CD4-positive, alpha-beta memory T cell (primary cell): Measurements from ENCODE around the gene SUPT6H. TPM values are rescaled to one million over a fixed set of nuclear protein-coding genes. Genes with fewer than 3 reads are reported as not detected.

Source experiments
- polyA plus RNA-seq, 2 donors: library from polyadenylated mRNA; unstranded; fragments of 300-500 nt; fragmentation: Illumina TruSeq; gene quantifications; one replicate each; pipeline ENCODE4 v1.2.3, GENCODE V29; 2021
- total RNA-seq, 2 experiments: library from RNA; stranded (reverse); gene quantifications; one replicate each; pipeline ENCODE4 v1.2.3, GENCODE V29; 2021

The SUPT6H gene
- total and polyA plus RNA-seq, 4 experiments from 2014 or later = 0.81 to 102 (median 60.2) TPM

Other genes with a start within 250 kb of the SUPT6H start
- not detected for gene SLC13A2, start 188.6 kb upstream of the SUPT6H start, total RNA-seq
- gene SLC13A2, start 188.6 kb upstream of the SUPT6H start, polyA plus RNA-seq = not detected
- gene FOXN1, start 155.9 kb upstream of the SUPT6H start, total RNA-seq = not detected
- not detected for gene FOXN1, start 155.9 kb upstream of the SUPT6H start, polyA plus RNA-seq
- gene UNC119, start 109.6 kb upstream of the SUPT6H start, total RNA-seq = 10 to 100 TPM; 38.8 to 39.6 TPM
- gene UNC119, start 109.6 kb upstream of the SUPT6H start, polyA plus RNA-seq = 10 to 100 TPM; 31.8 to 44.0 TPM
- 10 to 100 TPM; 57.9 to 58.2 TPM for gene PIGS, start 90.7 kb upstream of the SUPT6H start, total RNA-seq
- 10 to 100 TPM; 57.3 to 69.8 TPM for gene PIGS, start 90.7 kb upstream of the SUPT6H start, polyA plus RNA-seq
- 10 to 100 TPM; 30.1 to 33.7 TPM for gene ALDOC, start 85.3 kb upstream of the SUPT6H start, total RNA-seq
- 10 to 100 TPM; 50.2 to 62.2 TPM for gene ALDOC, start 85.3 kb upstream of the SUPT6H start, polyA plus RNA-seq
- 10 to 100 TPM in 1 of 2 experiments, 1 to 10 TPM in 1; 9.2 to 10.2 TPM for gene SPAG5, start 63.2 kb upstream of the SUPT6H start, total RNA-seq
- gene SPAG5, start 63.2 kb upstream of the SUPT6H start, polyA plus RNA-seq = 1 to 10 TPM in 1 of 2 donors, not detected in 1; 1.4 TPM
- 10 to 100 TPM; 27.2 to 29.6 TPM for gene RSKR, start 48.0 kb upstream of the SUPT6H start, total RNA-seq
- gene RSKR, start 48.0 kb upstream of the SUPT6H start, polyA plus RNA-seq = not detected
- 100 to 1,000 TPM; 132 to 149 TPM for gene BLTP2, start 17.0 kb upstream of the SUPT6H start, total RNA-seq
- 10 to 100 TPM; 23.5 to 49.9 TPM for gene BLTP2, start 17.0 kb upstream of the SUPT6H start, polyA plus RNA-seq
- 10 to 100 TPM; 41.5 to 48.1 TPM for gene SDF2, start 299 bp upstream of the SUPT6H start, total RNA-seq
- gene SDF2, start 299 bp upstream of the SUPT6H start, polyA plus RNA-seq = 10 to 100 TPM; 56.3 to 92.0 TPM
- gene PROCA1, start 49.7 kb downstream of the SUPT6H start, total RNA-seq = 10 to 100 TPM; 14.3 to 17.4 TPM
- gene PROCA1, start 49.7 kb downstream of the SUPT6H start, polyA plus RNA-seq = 1 to 10 TPM in 1 of 2 donors, under 1 TPM in 1; 0.12 to 1.4 TPM
- gene RAB34, start 55.7 kb downstream of the SUPT6H start, total RNA-seq = 1 to 10 TPM; 4.0 to 6.3 TPM
- 1 to 10 TPM; 3.0 to 8.7 TPM for gene RAB34, start 55.7 kb downstream of the SUPT6H start, polyA plus RNA-seq
- gene RPL23A, start 57.8 kb downstream of the SUPT6H start, total RNA-seq = 1,000 to 10,000 TPM; 3,285 to 3,424 TPM
- gene RPL23A, start 57.8 kb downstream of the SUPT6H start, polyA plus RNA-seq = 1,000 to 10,000 TPM; 5,402 to 5,583 TPM
- gene TLCD1, start 64.0 kb downstream of the SUPT6H start, total RNA-seq = 1 to 10 TPM; 1.0 to 2.2 TPM
- under 1 TPM in 1 of 2 donors, not detected in 1; 0.52 TPM for gene TLCD1, start 64.0 kb downstream of the SUPT6H start, polyA plus RNA-seq
- 10 to 100 TPM; 11.4 to 13.8 TPM for gene NEK8, start 66.6 kb downstream of the SUPT6H start, total RNA-seq
- 1 to 10 TPM; 1.9 to 4.5 TPM for gene NEK8, start 66.6 kb downstream of the SUPT6H start, polyA plus RNA-seq
- gene TRAF4, start 81.8 kb downstream of the SUPT6H start, total RNA-seq = 10 to 100 TPM; 31.2 to 32.9 TPM
- gene TRAF4, start 81.8 kb downstream of the SUPT6H start, polyA plus RNA-seq = 1 to 10 TPM in 1 of 2 donors, under 1 TPM in 1; 0.61 to 2.5 TPM
- gene FAM222B, start 180.6 kb downstream of the SUPT6H start, total RNA-seq = 10 to 100 TPM; 19.0 to 23.0 TPM
- 10 to 100 TPM in 1 of 2 donors, 1 to 10 TPM in 1; 7.9 to 23.2 TPM for gene FAM222B, start 180.6 kb downstream of the SUPT6H start, polyA plus RNA-seq
- 10 to 100 TPM; 23.5 to 24.3 TPM for gene ERAL1, start 192.8 kb downstream of the SUPT6H start, total RNA-seq
- gene ERAL1, start 192.8 kb downstream of the SUPT6H start, polyA plus RNA-seq = 10 to 100 TPM; 41.1 to 41.7 TPM
- 100 to 1,000 TPM; 216 to 224 TPM for gene FLOT2, start 235.5 kb downstream of the SUPT6H start, total RNA-seq
- 100 to 1,000 TPM; 284 to 288 TPM for gene FLOT2, start 235.5 kb downstream of the SUPT6H start, polyA plus RNA-seq
- gene DHRS13, start 240.9 kb downstream of the SUPT6H start, total RNA-seq = 10 to 100 TPM; 44.6 to 49.6 TPM
- gene DHRS13, start 240.9 kb downstream of the SUPT6H start, polyA plus RNA-seq = 10 to 100 TPM; 15.1 to 19.6 TPM